Trophoblast cell (in vitro differentiated cells and primary cell): Measurements from ENCODE around the gene DENND1A.

Source experiments
- DNase-seq, 2 donors: peaks; one replicate each; pipeline ENCODE4 v3.0.0-alpha.2; 2016
- H2AFZ ChIP-seq: 2 replicates; pipeline ENCODE4 v1.6.1; 2013; ENCODE audit warnings: low read length, moderate library complexity, mild to moderate bottlenecking; ENCODE audit not compliant: insufficient read depth, poor library complexity
- H2AK5ac ChIP-seq: 2 replicates; pipeline ENCODE4 v1.6.1; 2013; ENCODE audit warnings: mild to moderate bottlenecking, low read length
- H2BK120ac ChIP-seq: 2 replicates; pipeline ENCODE4 v1.6.1; 2013; ENCODE audit warnings: low read length, mild to moderate bottlenecking, moderate library complexity; ENCODE audit not compliant: insufficient read depth, poor library complexity
- H2BK12ac ChIP-seq: 2 replicates; pipeline ENCODE4 v1.6.1; 2013; ENCODE audit warnings: mild to moderate bottlenecking, low read length, moderate library complexity
- H2BK5ac ChIP-seq: 2 replicates; pipeline ENCODE4 v1.6.1; 2013; ENCODE audit warnings: low read length, low read depth, moderate library complexity, mild to moderate bottlenecking; ENCODE audit not compliant: poor library complexity
- H3K14ac ChIP-seq: 2 replicates; pipeline ENCODE4 v1.6.1; 2013; ENCODE audit warnings: mild to moderate bottlenecking, low read length
- H3K18ac ChIP-seq: 2 replicates; pipeline ENCODE4 v1.6.1; 2013; ENCODE audit warnings: mild to moderate bottlenecking, low read length
- H3K23ac ChIP-seq: 2 replicates; pipeline ENCODE4 v1.6.1; 2013; ENCODE audit warnings: low read length
- H3K27ac ChIP-seq: 2 replicates; pipeline ENCODE4 v1.5.1; 2013; ENCODE audit warnings: low read depth, mild to moderate bottlenecking, inconsistent platforms, low read length, moderate library complexity
- H3K27me3 ChIP-seq: 2 replicates; pipeline ENCODE4 v1.6.1; 2013; ENCODE audit warnings: inconsistent platforms, mild to moderate bottlenecking, low read length, moderate library complexity; ENCODE audit not compliant: insufficient read depth
- H3K36me3 ChIP-seq, 2 experiments: 1 replicate in 1 of 2; 2 replicates in 1 of 2; pipeline ENCODE4 v1.6.1; 2013; ENCODE audit warnings: low read length in 2 of 2, mild to moderate bottlenecking in 2 of 2, moderate library complexity in 1 of 2; ENCODE audit not compliant: insufficient read depth in 2 of 2, control insufficient read depth in 1 of 2
- H3K4ac ChIP-seq: 2 replicates; pipeline ENCODE4 v1.6.1; 2013; ENCODE audit warnings: low read depth, mild to moderate bottlenecking, low read length, moderate library complexity
- H3K4me1 ChIP-seq, 2 experiments: 1 replicate in 1 of 2; 2 replicates in 1 of 2; pipeline ENCODE4 v1.6.1; 2013; ENCODE audit warnings: low read length in 2 of 2, mild to moderate bottlenecking in 2 of 2, moderate library complexity in 1 of 2; ENCODE audit not compliant: insufficient read depth in 2 of 2, control insufficient read depth in 1 of 2
- H3K4me2 ChIP-seq: 2 replicates; pipeline ENCODE4 v1.6.1; 2013; ENCODE audit warnings: inconsistent platforms, mild to moderate bottlenecking, low read length, moderate library complexity
- H3K4me3 ChIP-seq: 2 replicates; pipeline ENCODE4 v1.5.1; 2013; ENCODE audit warnings: mild to moderate bottlenecking, low read depth, low read length, inconsistent platforms
- H3K79me1 ChIP-seq: one replicate; pipeline ENCODE4 v1.6.1; 2013; ENCODE audit warnings: low read length
- H3K79me2 ChIP-seq: 2 replicates; pipeline ENCODE4 v1.6.1; 2013; ENCODE audit warnings: low read length, mild to moderate bottlenecking; ENCODE audit not compliant: control insufficient read depth, insufficient read depth, poor library complexity
- H3K9ac ChIP-seq: 2 replicates; pipeline ENCODE4 v1.6.1; 2013; ENCODE audit warnings: mild to moderate bottlenecking, low read length
- H3K9me3 ChIP-seq: 2 replicates; pipeline ENCODE4 v1.6.1; 2013; ENCODE audit warnings: low read depth, mild to moderate bottlenecking, control low read depth, inconsistent platforms, low read length; ENCODE audit not compliant: insufficient read depth
- H4K12ac ChIP-seq: 2 replicates; pipeline ENCODE4 v1.6.1; 2013; ENCODE audit warnings: low read depth, mild to moderate bottlenecking, low read length, moderate library complexity
- H4K8ac ChIP-seq: 2 replicates; pipeline ENCODE4 v1.6.1; 2013; ENCODE audit warnings: low read depth, mild to moderate bottlenecking, low read length, moderate library complexity
- H4K91ac ChIP-seq: one replicate; pipeline ENCODE4 v1.6.1; 2013; ENCODE audit warnings: low read depth, mild to moderate bottlenecking, low read length, moderate library complexity
- WGBS: extraction: QIAGEN DNeasy Blood & Tissue Kit; methylation state at CpG from one replicate; pipeline ENCODE4 v1.1.7; 2013; ENCODE audit warnings: missing lambda C conversion rate; ENCODE audit not compliant: insufficient read length, insufficient coverage; ENCODE audit errors: extremely low coverage; 5-methylcytosine and 5-hydroxymethylcytosine counted together

Gene DENND1A

GRCh38 chr9:123651871-123652270 lies 278.1 kb downstream of the DENND1A start:
- Histone ChIP-seq H2BK120ac (no peak overlapping the region), H3K4me1 (no peaks in the 10 kb centered on the region), H2AFZ (no peak overlapping the region), H3K23ac (no peak overlapping the region), H3K4ac (no peak overlapping the region), H2BK12ac (no peak overlapping the region), H3K79me2 (no peaks in the 10 kb centered on the region), H3K27ac (no peak overlapping the region), H4K8ac (no peak overlapping the region), H2BK5ac (no peak overlapping the region), H3K4me3 (no peak overlapping the region), H3K9ac (no peak overlapping the region), H3K14ac (no peak overlapping the region), H3K36me3 (no peaks in the 10 kb centered on the region), H3K9me3 (no peaks in the 10 kb centered on the region), H3K79me1 (no peaks in the 10 kb centered on the region), H4K91ac (no peak overlapping the region), H2AK5ac (no peak overlapping the region), H4K12ac (no peak overlapping the region), H3K18ac (no peak overlapping the region), H3K4me2 (no peak overlapping the region), H3K27me3 (no peaks in the 10 kb centered on the region)
- no peak for DNase-seq
- WGBS: no CpG with 5 or more reads among the region's 5 CpGs

DNA sequence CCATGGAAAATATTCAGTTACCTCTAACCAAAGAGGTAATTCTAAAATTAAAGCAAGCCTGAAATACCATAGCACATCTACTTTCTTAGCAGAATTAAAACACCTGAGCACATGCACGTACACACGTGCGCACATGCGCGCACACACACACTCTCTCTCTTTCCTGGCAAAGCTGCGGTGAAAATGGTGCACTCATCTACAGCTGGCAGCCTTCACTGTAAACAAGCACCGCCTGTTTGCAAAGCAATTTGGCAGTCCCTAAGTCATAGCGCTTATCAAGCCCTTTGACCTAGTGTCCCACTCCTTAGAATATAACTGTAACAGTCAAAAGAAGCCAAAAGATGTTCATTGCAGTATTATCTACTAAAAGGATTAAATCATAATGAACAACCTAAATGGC lies 278.7 kb downstream of the DENND1A start:
- no peak overlapping the region for H3K23ac ChIP-seq
- H3K9me3 ChIP-seq: no peaks in the 10 kb centered on the region
- H3K18ac ChIP-seq: no peak overlapping the region
- no peak overlapping the region for H3K27ac ChIP-seq
- WGBS: no CpG with 5 or more reads among the region's 8 CpGs
- no peak overlapping the region for H3K4ac ChIP-seq
- H3K4me1 ChIP-seq: no peaks in the 10 kb centered on the region
- H4K91ac ChIP-seq: no peak overlapping the region
- no peak overlapping the region for H2AFZ ChIP-seq
- H2BK120ac ChIP-seq: no peak overlapping the region
- no peak for DNase-seq
- no peak overlapping the region for H3K4me3 ChIP-seq
- no peak overlapping the region for H4K8ac ChIP-seq
- no peak overlapping the region for H4K12ac ChIP-seq
- no peaks in the 10 kb centered on the region for H3K79me1 ChIP-seq
- no peak overlapping the region for H3K14ac ChIP-seq
- no peaks in the 10 kb centered on the region for H3K36me3 ChIP-seq
- no peak overlapping the region for H3K9ac ChIP-seq
- H2BK5ac ChIP-seq: no peak overlapping the region
- no peaks in the 10 kb centered on the region for H3K79me2 ChIP-seq
- H2BK12ac ChIP-seq: no peak overlapping the region
- no peaks in the 10 kb centered on the region for H3K27me3 ChIP-seq
- H3K4me2 ChIP-seq: no peak overlapping the region
- H2AK5ac ChIP-seq: no peak overlapping the region

- H4K91ac ChIP-seq: no peak overlapping the region
- no peaks in the 10 kb centered on the region for H3K27me3 ChIP-seq
- no peaks in the 10 kb centered on the region for H3K36me3 ChIP-seq
- H3K4me3 ChIP-seq: no peak overlapping the region
- H2BK12ac ChIP-seq: no peak overlapping the region
- no peak overlapping the region for H2AFZ ChIP-seq
- no peak overlapping the region for H3K4me2 ChIP-seq
- no peak overlapping the region for H2AK5ac ChIP-seq
- WGBS: no CpG with 5 or more reads among the region's 3 CpGs
- H3K79me2 ChIP-seq: no peaks in the 10 kb centered on the region
- H2BK5ac ChIP-seq: no peak overlapping the region
- H3K79me1 ChIP-seq: no peaks in the 10 kb centered on the region
- H3K4ac ChIP-seq: no peak overlapping the region
- no peak overlapping the region for H4K12ac ChIP-seq
- H3K23ac ChIP-seq: no peak overlapping the region
- DNase-seq: no peak
- H3K14ac ChIP-seq: no peak overlapping the region
- no peak overlapping the region for H3K27ac ChIP-seq
- no peak overlapping the region for H3K9ac ChIP-seq
- no peak overlapping the region for H4K8ac ChIP-seq
- H3K4me1 ChIP-seq: peaks cover 0 to 2% of the 10 kb centered on the region in 2 experiments
- H3K9me3 ChIP-seq: no peaks in the 10 kb centered on the region
- no peak overlapping the region for H3K18ac ChIP-seq
- no peak overlapping the region for H2BK120ac ChIP-seq
These were observed 280.0 kb downstream of the DENND1A start for GRCh38 chr9:123649909-123650308.

DNA sequence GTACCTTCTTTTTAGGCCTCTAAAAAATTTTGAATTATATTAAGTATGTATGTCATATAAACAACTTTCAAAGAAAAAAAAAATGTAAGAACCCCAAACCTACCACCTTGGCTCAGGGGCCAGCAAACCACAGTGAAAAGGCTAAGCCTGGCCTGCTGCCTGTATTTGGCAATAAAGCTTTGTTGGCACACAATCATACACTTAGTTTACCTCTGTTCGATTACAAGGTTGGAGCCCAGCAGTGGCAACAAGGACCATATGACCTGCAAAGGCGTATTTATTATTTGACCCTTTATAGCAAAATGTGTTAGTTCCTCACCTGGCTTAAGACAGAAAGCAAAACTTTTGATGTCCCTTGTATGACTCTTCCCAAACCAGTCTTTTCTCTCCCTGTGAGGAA lies 282.8 kb downstream of the DENND1A start:
- Histone ChIP-seq H4K8ac (no peak overlapping the region), H3K9me3 (peaks cover 2% of the 10 kb centered on the region), H2BK12ac (no peak overlapping the region), H3K4me2 (no peak overlapping the region), H3K36me3 (no peaks in the 10 kb centered on the region), H3K9ac (no peak overlapping the region), H3K23ac (no peak overlapping the region), H3K4me1 (peaks cover 0 to 2% of the 10 kb centered on the region in 2 experiments), H4K12ac (no peak overlapping the region), H3K79me2 (no peaks in the 10 kb centered on the region), H3K27me3 (no peaks in the 10 kb centered on the region), H2AFZ (no peak overlapping the region), H4K91ac (no peak overlapping the region), H2BK5ac (no peak overlapping the region), H3K14ac (no peak overlapping the region), H3K18ac (no peak overlapping the region), H2BK120ac (no peak overlapping the region), H2AK5ac (no peak overlapping the region), H3K4me3 (no peak overlapping the region), H3K79me1 (no peaks in the 10 kb centered on the region), H3K27ac (no peak overlapping the region), H3K4ac (no peak overlapping the region)
- WGBS: no CpG with 5 or more reads among the region's 2 CpGs
- no peak for DNase-seq
